ENCODE results near the gene MMP25. TPM values are rescaled to one million over a fixed set of nuclear protein-coding genes. Genes with fewer than 3 reads are reported as not detected.

The MMP25 gene
- under 0.01 TPM in 2 replicates for total RNA-seq

DNA sequence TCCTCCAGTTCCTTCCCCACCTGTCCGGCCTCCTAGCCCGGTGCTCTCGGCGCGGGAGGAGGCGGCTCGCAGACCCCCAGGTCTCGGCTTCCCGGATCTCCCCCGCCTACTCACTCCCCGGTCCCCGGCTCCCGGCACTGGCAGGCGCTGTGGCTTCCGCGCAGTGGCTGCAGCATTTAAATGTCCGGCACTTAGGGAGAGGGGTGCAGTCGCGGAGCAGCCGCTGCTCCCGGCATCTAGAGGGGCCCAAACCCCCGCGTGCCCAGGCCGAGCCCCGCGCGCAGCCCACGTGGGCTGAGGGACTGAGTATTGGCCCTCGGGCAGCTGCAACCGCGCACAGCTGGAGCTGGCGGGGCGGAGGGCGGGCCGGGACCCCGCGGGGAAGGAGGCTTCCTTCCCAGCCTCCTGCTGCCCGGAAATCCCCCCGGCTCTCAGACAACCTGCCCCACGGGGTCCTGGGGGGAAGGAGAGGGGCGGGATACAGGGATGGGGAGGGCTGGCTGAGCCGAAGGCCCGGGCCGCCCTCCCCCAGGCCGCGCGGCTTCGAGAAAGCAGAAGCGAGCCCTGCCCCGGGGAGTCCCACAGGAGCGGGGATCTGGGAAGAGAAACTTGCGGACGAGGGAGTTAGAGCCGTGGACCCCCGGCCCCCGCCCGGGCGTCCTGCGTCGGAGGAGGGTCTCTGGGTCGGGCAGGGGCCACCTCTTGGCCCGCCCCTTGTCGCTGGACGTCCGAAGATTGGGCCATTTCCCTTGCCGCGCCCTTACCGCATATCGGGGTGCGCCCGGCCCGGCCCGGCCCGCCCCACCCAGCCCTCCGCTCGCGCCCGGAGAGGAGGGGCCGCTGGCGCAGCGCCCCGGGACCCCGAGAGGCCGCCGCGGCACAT lies at the start of gene MMP25:
TSS of gene MMP25 (plus strand) at position 804 of the 883 bp plus-strand sequence. CDS start 357 bp downstream, outside the sequence.

DNA sequence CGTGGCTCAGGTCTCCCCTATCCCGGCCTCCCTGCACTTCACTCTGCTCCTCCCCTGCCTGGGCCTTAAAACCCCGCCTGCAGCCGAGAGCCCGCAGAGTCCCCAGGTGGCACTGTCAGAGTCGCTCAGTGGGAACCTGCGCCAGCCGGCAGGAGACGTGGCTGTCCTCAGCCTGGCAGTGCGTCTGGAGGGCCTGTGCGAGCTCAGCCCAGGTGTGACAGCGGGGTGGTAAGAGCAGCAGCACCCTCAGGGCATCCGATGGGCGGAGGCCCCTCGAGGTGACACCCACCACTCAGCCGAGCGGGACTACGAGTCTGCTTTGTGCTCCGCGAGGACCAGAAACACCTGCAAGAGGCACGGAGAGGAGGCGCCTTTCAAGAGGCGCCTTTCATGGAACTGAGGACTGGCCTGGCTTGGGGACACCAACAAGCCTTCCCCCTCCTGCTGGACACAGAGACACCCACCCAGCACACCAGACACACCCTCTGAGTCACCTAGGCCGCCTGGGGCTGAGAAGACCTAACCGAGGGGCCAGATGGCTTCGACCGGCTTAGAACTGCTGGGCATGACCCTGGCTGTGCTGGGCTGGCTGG lies 33.4 kb upstream of the MMP25 start, which contains the start of gene CLDN9:
TSS of gene CLDN9 (plus strand) at position 96 of the 593 bp plus-strand sequence. CDS start at position 536, 440 bp downstream.

DNA sequence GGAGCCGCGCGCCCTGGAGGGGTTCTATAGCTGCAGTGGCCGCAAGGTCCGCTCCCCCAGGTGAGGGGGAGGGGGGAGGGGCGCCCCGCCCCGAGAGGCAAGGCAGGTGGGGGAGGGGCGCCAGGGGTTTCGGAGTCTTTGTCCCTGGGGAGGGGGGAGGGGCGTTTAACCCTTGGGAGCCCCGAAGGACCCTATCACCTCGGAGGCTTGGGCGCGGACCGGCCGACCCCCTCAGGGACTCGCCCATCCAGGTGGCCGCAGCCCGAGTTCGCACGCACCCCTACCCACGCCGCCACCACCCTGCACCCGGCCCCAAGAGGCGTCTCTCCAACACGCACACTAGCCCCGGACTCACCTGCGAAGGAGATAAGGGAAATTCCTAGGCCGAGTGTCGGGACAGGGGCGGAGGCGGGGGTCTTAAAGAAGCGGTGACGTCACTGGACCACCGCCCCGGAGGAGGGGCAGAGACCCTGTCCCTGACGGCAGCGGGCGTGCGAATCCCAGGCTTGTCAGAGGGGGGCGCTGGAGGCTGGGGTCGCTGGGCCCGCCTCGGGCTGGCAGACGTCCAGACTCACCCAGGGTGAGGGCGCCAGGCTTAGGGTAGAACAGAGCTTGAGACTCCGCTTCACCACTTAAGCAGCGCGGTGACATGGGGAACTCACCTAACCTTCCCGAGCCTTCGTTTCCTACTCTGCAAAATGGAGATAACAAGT lies 28.4 kb upstream of the MMP25 start, which contains the start of gene CLDN6:
TSS of gene CLDN6 (minus strand) at position 390 of the 713 bp plus-strand sequence. CDS start 2,162 bp downstream, outside the sequence.

DNA sequence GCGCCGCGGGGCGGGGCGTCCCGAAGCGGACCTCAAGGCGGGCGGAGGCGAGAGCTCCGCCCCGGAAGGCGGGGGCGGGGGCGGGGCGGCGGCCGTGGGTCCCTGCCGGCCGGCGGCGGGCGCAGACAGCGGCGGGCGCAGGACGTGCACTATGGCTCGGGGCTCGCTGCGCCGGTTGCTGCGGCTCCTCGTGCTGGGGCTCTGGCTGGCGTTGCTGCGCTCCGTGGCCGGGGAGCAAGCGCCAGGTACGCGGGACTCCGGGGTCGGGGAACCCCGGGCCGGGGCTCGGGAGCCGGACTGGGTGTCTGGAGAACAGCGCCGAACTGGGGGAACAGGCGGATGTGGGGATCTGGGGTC lies 26.1 kb upstream of the MMP25 start, which contains the start of gene TNFRSF12A:
TSS of gene TNFRSF12A (plus strand) at position 122 of the 357 bp plus-strand sequence. CDS start at position 152, 30 bp downstream.

GRCh38 chr16:3023669-3024478 lies 22.5 kb upstream of the MMP25 start, which contains the start of the genes HCFC1R1 and THOC6:
Gene HCFC1R1 (minus strand): TSS chr16:3023942. CDS start chr16:3023941, 1 bp downstream.
Gene THOC6 (plus strand): TSS chr16:3024035. CDS start chr16:3024327, 292 bp downstream.

DNA sequence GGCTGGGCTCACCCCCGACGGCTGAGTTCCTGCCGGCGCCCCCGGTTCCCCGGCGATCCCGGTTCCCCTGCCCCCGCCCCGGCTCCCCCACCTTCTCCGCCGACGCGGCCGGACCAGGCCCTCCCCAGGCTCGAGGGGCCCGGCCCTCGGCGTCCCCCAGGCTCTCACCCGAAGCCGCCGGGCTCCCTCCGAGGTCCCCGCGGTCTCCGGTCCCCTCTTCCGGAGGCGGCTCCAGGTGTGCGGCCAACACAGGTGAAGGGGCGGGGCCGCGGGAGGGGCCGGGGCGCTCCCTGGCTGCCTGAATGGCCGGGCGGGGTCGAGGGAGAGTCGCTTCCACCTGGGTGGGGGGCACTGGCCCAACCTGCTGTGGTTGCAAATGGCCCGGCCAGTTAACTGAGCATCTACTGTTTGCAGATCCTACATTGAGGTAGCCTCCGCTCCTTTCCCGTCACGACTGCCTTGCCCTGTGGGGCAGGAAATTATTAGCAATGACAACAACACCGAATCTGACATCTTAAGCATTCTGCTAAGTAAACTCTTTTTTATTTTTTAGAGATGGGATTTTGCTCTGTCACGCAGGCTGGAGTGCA lies 9.5 kb upstream of the MMP25 start, which contains the start of gene BICDL2:
TSS of gene BICDL2 (minus strand) at position 219 of the 590 bp plus-strand sequence. CDS start 1,448 bp downstream, outside the sequence.

DNA sequence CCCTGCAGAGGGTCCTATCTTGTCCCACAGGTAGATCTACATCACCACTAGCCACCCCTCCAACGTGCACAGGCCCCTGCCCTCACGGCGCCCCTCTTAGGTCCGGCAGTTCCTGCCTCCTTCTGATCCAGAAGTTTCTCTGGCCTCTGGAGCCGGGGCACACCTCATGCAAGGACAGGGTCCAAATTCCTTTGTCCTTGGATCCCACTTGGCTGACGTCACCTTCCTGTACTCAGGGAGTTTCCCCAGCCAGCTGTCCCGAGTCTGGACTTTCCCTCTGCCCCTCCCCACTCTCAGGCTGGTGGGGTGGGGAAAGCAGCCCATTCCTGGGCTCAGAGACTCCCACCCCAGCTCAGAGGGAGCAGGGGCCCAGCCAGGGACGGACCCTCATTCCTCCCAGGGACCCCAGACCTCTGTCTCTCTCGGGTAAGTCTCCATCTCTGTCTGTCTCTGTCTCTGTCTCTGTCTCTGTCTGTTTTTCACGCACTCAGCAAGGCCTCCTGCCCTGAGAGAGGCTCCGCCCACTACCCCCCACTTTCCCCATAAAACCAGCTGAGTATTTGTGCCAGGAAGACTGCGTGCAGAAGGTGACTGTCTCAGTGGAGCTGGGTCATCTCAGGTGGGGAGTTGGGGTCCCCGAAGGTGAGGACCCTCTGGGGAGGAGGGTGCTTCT lies 18.8 kb downstream of the MMP25 start, which contains the start of gene IL32:
TSS of gene IL32 (plus strand) at position 572 of the 673 bp plus-strand sequence. CDS start 172 bp downstream, outside the sequence.

DNA sequence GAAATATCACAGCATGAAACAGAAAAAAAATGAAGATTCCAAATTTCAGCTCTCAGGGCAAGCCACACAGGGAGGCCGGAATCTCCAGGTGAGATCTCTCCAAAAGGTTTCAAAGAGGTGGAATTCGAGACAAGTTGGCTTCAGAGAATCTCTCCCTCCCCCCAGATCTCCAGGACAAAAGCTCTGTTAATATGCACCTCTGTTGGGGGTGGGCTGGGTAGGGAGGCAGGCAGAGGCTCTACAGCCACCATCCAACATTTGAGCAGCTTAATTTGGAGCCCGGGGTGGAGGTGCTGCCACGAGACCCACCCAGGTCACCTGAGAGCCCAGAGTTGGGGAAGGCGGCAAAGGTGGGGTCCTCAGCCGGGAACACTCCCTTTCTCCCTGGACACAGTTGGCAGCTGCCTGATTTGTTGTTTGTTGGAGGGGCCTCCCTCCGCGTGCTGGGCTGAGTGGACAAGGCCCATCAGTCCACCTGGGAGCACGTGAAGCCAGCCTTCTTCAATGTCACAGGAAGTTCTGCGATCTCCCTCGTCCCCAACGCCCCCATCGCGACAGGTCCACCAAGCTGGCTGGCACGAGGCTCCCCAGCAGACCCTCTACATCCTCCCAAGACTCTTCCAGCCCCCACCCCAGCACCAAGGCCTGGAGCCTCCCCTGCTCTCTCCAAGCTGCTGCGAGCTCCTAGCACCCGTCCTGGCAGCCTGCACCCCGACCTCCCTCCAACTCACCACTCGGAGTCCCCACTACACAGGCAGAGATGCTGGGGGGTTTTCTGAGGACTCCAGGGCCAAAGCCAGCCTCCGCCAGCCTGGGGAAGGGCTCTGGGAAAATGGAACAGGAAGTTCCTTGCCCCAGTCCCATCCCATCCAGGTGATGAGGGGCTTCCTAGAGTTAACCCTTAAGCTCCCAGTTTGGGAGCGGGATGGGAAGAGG lies 52.4 kb downstream of the MMP25 start, which contains the start of gene ZSCAN10:
TSS of gene ZSCAN10 (minus strand) at position 836 of the 936 bp plus-strand sequence. CDS start 6,357 bp downstream, outside the sequence.

Other genes starting within 250 kb of the MMP25 start
- not detected in 2 replicates for gene PRSS41, start 248.1 kb upstream of the MMP25 start, total RNA-seq
- not detected in 2 replicates for gene PRSS21, start 229.3 kb upstream of the MMP25 start, total RNA-seq
- 0.09 and 1.9 TPM in 2 replicates for gene ZG16B, start 216.3 kb upstream of the MMP25 start, total RNA-seq
- gene PRSS22, start 188.4 kb upstream of the MMP25 start, total RNA-seq, result not detected in 2 replicates
- gene FLYWCH2, start 163.3 kb upstream of the MMP25 start, total RNA-seq, result 36.6 and 50.6 TPM in 2 replicates
- gene FLYWCH1, start 134.6 kb upstream of the MMP25 start, total RNA-seq, result 26.1 and 35.3 TPM in 2 replicates
- not detected in 2 replicates for gene KREMEN2, start 82.3 kb upstream of the MMP25 start, total RNA-seq
- gene PAQR4, start 77.2 kb upstream of the MMP25 start, total RNA-seq, result 7.1 and 12.1 TPM in 2 replicates
- gene PKMYT1, start 66.1 kb upstream of the MMP25 start, total RNA-seq, result 3.0 and 4.2 TPM in 2 replicates
- not detected in 2 replicates for gene CLDN9, start 33.6 kb upstream of the MMP25 start, total RNA-seq
- not detected in 2 replicates for gene CLDN6, start 28.4 kb upstream of the MMP25 start, total RNA-seq
- 136 and 230 TPM in 2 replicates for gene TNFRSF12A, start 26.2 kb upstream of the MMP25 start, total RNA-seq
- 6.1 and 10.1 TPM in 2 replicates for gene HCFC1R1, start 22.6 kb upstream of the MMP25 start, total RNA-seq
- gene THOC6, start 22.5 kb upstream of the MMP25 start, total RNA-seq, result 23.6 and 23.8 TPM in 2 replicates
- gene BICDL2, start 9.6 kb upstream of the MMP25 start, total RNA-seq, result not detected in 2 replicates
- gene IL32, start 19.1 kb downstream of the MMP25 start, total RNA-seq, result 55.7 and 123 TPM in 2 replicates
- gene ZSCAN10, start 52.7 kb downstream of the MMP25 start, total RNA-seq, result 0.19 TPM in 1 of 2 replicates, not detected in the other
- 22.9 and 23.2 TPM in 2 replicates for gene ZNF205, start 66.0 kb downstream of the MMP25 start, total RNA-seq
- 3.4 and 5.6 TPM in 2 replicates for gene ZNF213, start 88.5 kb downstream of the MMP25 start, total RNA-seq
- 0.18 TPM in 1 of 2 replicates, not detected in the other for gene OR1F1, start 141.6 kb downstream of the MMP25 start, total RNA-seq
- 8.4 and 9.6 TPM in 2 replicates for gene ZNF200, start 188.6 kb downstream of the MMP25 start, total RNA-seq
- gene MEFV, start 210.1 kb downstream of the MMP25 start, total RNA-seq, result under 0.01 TPM in 1 of 2 replicates, not detected in the other
- 36.5 and 42.2 TPM in 2 replicates for gene ZNF263, start 236.9 kb downstream of the MMP25 start, total RNA-seq

All from endothelial cell of coronary artery (primary cell).